Endothelial cell of umbilical vein (primary cell): ENCODE measurements around the gene MT1HL1. TPM values are rescaled to one million over a fixed set of nuclear protein-coding genes. Genes with fewer than 3 reads are reported as not detected.

Experiments used
- BruUV-seq: library from RNA; stranded (reverse); fragments of 400-500 nt; replicated peaks from 2 replicates; lab custom pipeline; 2021; lab: Mats Ljungman, UMichigan
- CTCF ChIA-PET: fragments of 300-600, 350-600 bp; sonication (Branson Sonifier 250); formaldehyde crosslinking; loops from one replicate; lab custom pipeline; 2021; ENCODE audit warnings: antibody characterized with exemption, inconsistent platforms; lab: Charles Lee
- POLR2A ChIA-PET: fragments of 300-600, 350-600 bp; sonication (Branson Sonifier 250); formaldehyde crosslinking; loops from one replicate; lab custom pipeline; 2021; ENCODE audit warnings: antibody characterized with exemption, inconsistent platforms; lab: Charles Lee
- DNase-seq: peaks from one replicate; pipeline ENCODE4 v3.0.0-alpha.2; 2011; ENCODE audit warnings: low read depth, low spot score
- FAIRE-seq: peaks from 2 replicates; lab custom pipeline; 2011; peaks lifted over from hg19 to GRCh38; lab: Jason Lieb, UNC
- H2AFZ ChIP-seq: 2 replicates; pipeline ENCODE4 v1.6.0; 2012; ENCODE audit warnings: low read depth, low read length, control low read depth, inconsistent platforms
- H3K27ac ChIP-seq: 2 replicates; pipeline ENCODE4 v1.5.1; 2011; ENCODE audit warnings: low read depth, mild to moderate bottlenecking, control low read depth, low read length, moderate library complexity; ENCODE audit not compliant: insufficient read depth
- H3K27me3 ChIP-seq, 2 experiments: 2 replicates each; pipeline versions ENCODE4 v1.6.0 to v1.6.1; 2011; ENCODE audit warnings: low read length in 2 of 2, mixed read lengths in 1 of 2; ENCODE audit not compliant: control insufficient read depth in 2 of 2, insufficient read depth in 2 of 2
- H3K36me3 ChIP-seq, 2 experiments: 2 replicates in 1 of 2; 3 replicates in 1 of 2; pipeline ENCODE4 v1.5.1; 2011; ENCODE audit warnings: low read length in 2 of 2, mild to moderate bottlenecking in 1 of 2, moderate library complexity in 1 of 2; ENCODE audit not compliant: control insufficient read depth in 2 of 2, insufficient read depth in 2 of 2; ENCODE audit errors: extremely low read depth in 1 of 2
- H3K4me1 ChIP-seq: 3 replicates; pipeline ENCODE4 v1.5.1; 2011; ENCODE audit warnings: mild to moderate bottlenecking, low read length; ENCODE audit not compliant: control insufficient read depth, insufficient read depth; ENCODE audit errors: extremely low read depth
- H3K4me2 ChIP-seq: 2 replicates; pipeline ENCODE4 v1.6.1; 2011; ENCODE audit warnings: low read length, control low read depth, mixed read lengths; ENCODE audit not compliant: insufficient read depth
- H3K4me3 ChIP-seq, 3 experiments: fragments of 200-600 bp in 1 of 3; sonication (generic), shearing (Covaris generic) in 1 of 3; replicated peaks in 1 of 3; 2 replicates each; pipeline ENCODE4 v1.5.1; 2011 to 2016; ENCODE audit warnings: control low read depth in 3 of 3, low read length in 3 of 3, mild to moderate bottlenecking in 2 of 3, inconsistent platforms in 1 of 3, low read depth in 1 of 3, moderate library complexity in 1 of 3; ENCODE audit not compliant: insufficient read depth in 1 of 3
- H3K79me2 ChIP-seq: 2 replicates; pipeline ENCODE4 v1.6.0; 2012; ENCODE audit warnings: low read length, inconsistent platforms; ENCODE audit not compliant: control insufficient read depth, insufficient read depth
- H3K9ac ChIP-seq: replicated peaks from 2 replicates; pipeline ENCODE3; 2011; ENCODE audit warnings: low read length, control low read depth; ENCODE audit not compliant: insufficient read depth; ENCODE audit errors: extremely low read depth
- H3K9me1 ChIP-seq: replicated peaks from 3 replicates; pipeline ENCODE4 v1.6.0; 2011; ENCODE audit warnings: mild to moderate bottlenecking, low read length; ENCODE audit not compliant: control insufficient read depth, insufficient read depth; ENCODE audit errors: extremely low read depth
- H3K9me3 ChIP-seq: replicated peaks from 2 replicates; pipeline ENCODE4 v1.5.1; 2012; ENCODE audit warnings: low read length, inconsistent platforms; ENCODE audit not compliant: control insufficient read depth, insufficient read depth
- H4K20me1 ChIP-seq: replicated peaks from 2 replicates; pipeline ENCODE3; 2011; ENCODE audit warnings: mild to moderate bottlenecking, low read length; ENCODE audit not compliant: control insufficient read depth, insufficient read depth; ENCODE audit errors: extremely low read depth
- EZH2 ChIP-seq: IDR thresholded peaks from 2 replicates; pipeline ENCODE4 v1.6.1; 2012; ENCODE audit warnings: borderline replicate concordance, low read depth, mild to moderate bottlenecking, moderate library complexity, low read length, inconsistent platforms; ENCODE audit not compliant: severe bottlenecking
- FOS ChIP-seq: IDR thresholded peaks from 2 replicates; pipeline ENCODE4 v1.6.1; 2011; ENCODE audit warnings: mild to moderate bottlenecking, low read length, moderate library complexity, borderline replicate concordance; ENCODE audit not compliant: insufficient read depth
- JUN ChIP-seq: IDR thresholded peaks from 2 replicates; pipeline ENCODE4 v1.6.1; 2011; ENCODE audit warnings: borderline replicate concordance, low read depth; ENCODE audit not compliant: insufficient read length, insufficient read depth
- MYC ChIP-seq: IDR thresholded peaks from one replicate; pipeline ENCODE4 v1.6.1; 2011; ENCODE audit warnings: mild to moderate bottlenecking, low read depth, low read length
- POLR2AphosphoS5 ChIP-seq: IDR thresholded peaks from 2 replicates; pipeline ENCODE4 v1.6.1; 2012; ENCODE audit warnings: low read depth, mild to moderate bottlenecking, control low read depth, low read length, moderate library complexity; ENCODE audit not compliant: insufficient read depth
- dilution Hi-C: fragments of 300-500 bp; cut with MboI; formaldehyde crosslinking; loops from one replicate; pipeline ENCODE4 v1.15.0; 2019; ENCODE audit warnings: low sequenced_read_pairs; ENCODE audit not compliant: extremely low pct_ligation_motif_present
- intact Hi-C: fragments of 100-400 bp; cut with micrococcal nuclease; formaldehyde crosslinking; loops from one replicate; pipeline ENCODE4 v1.10.0; 2022
- polyA plus RNA-seq, 4 experiments: library from polyadenylated mRNA; depleted of rRNA in 3 of 4; stranded (reverse) in 3 of 4; unstranded in 1 of 4; fragments of >200 nt; gene quantifications; 2 replicates each; pipeline versions ENCODE4 v1.2.1 to v1.2.3, GENCODE V29; 2011 to 2012; ENCODE audit warnings: missing spikeins in 1 of 4
- total RNA-seq: library from RNA; stranded (reverse); gene quantifications from 2 replicates; pipeline ENCODE4 v1.2.3, GENCODE V29; 2021
- TF ChIP-seq, protein P1 (sequence below), 2 donors: IDR thresholded peaks; 1 replicate in 1 of 2; 2 replicates in 1 of 2; pipeline ENCODE4 v1.5.1; 2011; ENCODE audit warnings: low read length in 2 of 2, mild to moderate bottlenecking in 2 of 2, moderate library complexity in 2 of 2, control low read depth in 1 of 2, inconsistent platforms in 1 of 2, low read depth in 1 of 2; ENCODE audit not compliant: insufficient read depth in 1 of 2; ENCODE audit errors: extremely low read depth in 1 of 2

Gene MT1HL1
- total and polyA plus RNA-seq, 2 donors (not counting 3 experiments of a cell fraction or from before 2014, with no cell fraction given): not detected

DNA sequence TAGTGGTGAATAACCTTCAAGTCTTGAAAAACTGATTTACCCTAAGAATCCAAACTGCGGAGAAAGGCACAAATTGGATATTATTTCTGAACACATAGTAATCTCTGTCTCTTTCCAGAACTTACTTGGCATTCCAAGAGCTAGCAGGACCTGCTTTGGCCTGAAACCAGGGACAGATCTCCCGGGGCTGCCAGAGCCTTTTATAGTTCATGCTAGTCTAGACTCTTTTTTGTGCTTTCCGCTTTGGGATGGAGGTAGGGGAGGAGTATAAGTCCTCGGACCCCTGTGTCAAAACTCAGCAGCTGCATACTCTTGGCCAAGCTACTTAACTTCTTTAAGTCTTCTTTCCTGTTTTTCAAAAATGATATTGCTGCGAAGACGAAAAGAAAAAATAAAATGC, 34.0 kb upstream of the MT1HL1 start:
- Histone ChIP-seq H3K4me2 (no peak overlapping the region), H3K9me1 (no peaks in the 10 kb centered on the region), H4K20me1 (no peaks in the 10 kb centered on the region), H3K36me3 (no peaks in the 10 kb centered on the region), H3K9ac (no peak overlapping the region), H3K9me3 (peaks cover 3% of the 10 kb centered on the region), H3K4me3 (no peak overlapping the region), H3K79me2 (no peaks in the 10 kb centered on the region), H2AFZ (no peak overlapping the region), H3K27ac (no peak overlapping the region), H3K27me3 (peaks cover 3 to 14% of the 10 kb centered on the region in 2 experiments), H3K4me1 (no peaks in the 10 kb centered on the region)
- DNase-seq: no peak
- no TSS peak for BruUV-seq
- ChIA-PET CTCF (no interaction called here), POLR2A (no interaction called here)
- FAIRE-seq: no peak
- dilution Hi-C loops: no loop called here
- TF ChIP-seq MYC (no peak), JUN (no peak), POLR2AphosphoS5 (no peak), FOS (no peak), EZH2 (no peak)
- TF ChIP-seq, protein P1, sequence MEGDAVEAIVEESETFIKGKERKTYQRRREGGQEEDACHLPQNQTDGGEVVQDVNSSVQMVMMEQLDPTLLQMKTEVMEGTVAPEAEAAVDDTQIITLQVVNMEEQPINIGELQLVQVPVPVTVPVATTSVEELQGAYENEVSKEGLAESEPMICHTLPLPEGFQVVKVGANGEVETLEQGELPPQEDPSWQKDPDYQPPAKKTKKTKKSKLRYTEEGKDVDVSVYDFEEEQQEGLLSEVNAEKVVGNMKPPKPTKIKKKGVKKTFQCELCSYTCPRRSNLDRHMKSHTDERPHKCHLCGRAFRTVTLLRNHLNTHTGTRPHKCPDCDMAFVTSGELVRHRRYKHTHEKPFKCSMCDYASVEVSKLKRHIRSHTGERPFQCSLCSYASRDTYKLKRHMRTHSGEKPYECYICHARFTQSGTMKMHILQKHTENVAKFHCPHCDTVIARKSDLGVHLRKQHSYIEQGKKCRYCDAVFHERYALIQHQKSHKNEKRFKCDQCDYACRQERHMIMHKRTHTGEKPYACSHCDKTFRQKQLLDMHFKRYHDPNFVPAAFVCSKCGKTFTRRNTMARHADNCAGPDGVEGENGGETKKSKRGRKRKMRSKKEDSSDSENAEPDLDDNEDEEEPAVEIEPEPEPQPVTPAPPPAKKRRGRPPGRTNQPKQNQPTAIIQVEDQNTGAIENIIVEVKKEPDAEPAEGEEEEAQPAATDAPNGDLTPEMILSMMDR (IDR thresholded peaks at IDR 0.05; ENCODE audit: extremely low read depth in 1 of 2, insufficient read depth in 1 of 2, low read depth in 1 of 2, low read length in 2 of 2): no peak
- intact Hi-C loops: no loop called here
